Measurements from ENCODE around the gene PPA2. TPM values are rescaled to one million over a fixed set of nuclear protein-coding genes. Genes with fewer than 3 reads are reported as not detected.

The PPA2 gene
- total and polyA plus RNA-seq, 10 of the 15 experiments (the other 5 are each of a cell fraction or from before 2014, with no cell fraction given) = 93.8 to 293 (median 146) TPM

- TF ChIP-seq PRDM15 (CRISPR knock-in tag; IDR thresholded peaks at IDR 0.05) (no peak), BRCA1 (IDR thresholded peaks at IDR 0.05; ENCODE audit: low read depth, low read length) (no peak; the same call in 1 of the 2 replicates), BACH1 (IDR thresholded peaks at IDR 0.05; ENCODE audit: borderline replicate concordance) (peak; percentile 22; the same call in 1 of the 2 replicates), GATAD2B (conservative IDR thresholded peaks at IDR 0.05; ENCODE audit: low read depth) (peak; percentile 76; the same call in 1 of the 2 replicates)
These were observed at the start of gene PPA2 (continued) for GRCh38 chr4:105473324-105474098.

Data from GM12878 (cell line).